Mesodermal cell (in vitro differentiated cells): ENCODE data around the gene CREB3L1. TPM values are rescaled to one million over a fixed set of nuclear protein-coding genes. Genes with fewer than 3 reads are reported as not detected.
A peak's percentile ranks its signal among the peaks of the same experiment; 100 is the strongest.

ENCODE experiments used
- H3K27ac ChIP-seq: 2 replicates; pipeline ENCODE4 v1.7.0; 2013; ENCODE audit warnings: mild to moderate bottlenecking, low read depth, low read length, moderate library complexity; ENCODE audit not compliant: severe bottlenecking
- H3K36me3 ChIP-seq: 2 replicates; pipeline ENCODE4 v1.7.1; 2013; ENCODE audit warnings: mild to moderate bottlenecking, low read length, moderate library complexity; ENCODE audit not compliant: control insufficient read depth, insufficient read depth
- H3K4me1 ChIP-seq: one replicate; pipeline ENCODE4 v1.7.1; 2013; ENCODE audit warnings: mild to moderate bottlenecking, low read length; ENCODE audit not compliant: insufficient read depth, control insufficient read depth, poor library complexity, severe bottlenecking
- H3K4me3 ChIP-seq: 2 replicates; pipeline ENCODE4 v1.7.0; 2013; ENCODE audit warnings: low read length, control low read depth, mild to moderate bottlenecking; ENCODE audit not compliant: insufficient read depth, poor library complexity, severe bottlenecking; ENCODE audit errors: extremely low read depth
- H3K9me3 ChIP-seq: 2 replicates; pipeline ENCODE4 v1.7.1; 2013; ENCODE audit warnings: mild to moderate bottlenecking, low read length, moderate library complexity; ENCODE audit not compliant: control insufficient read depth
- WGBS, 2 experiments: methylation state at CpG; one replicate each; pipeline ENCODE4 v1.1.5; 2013; ENCODE audit warnings: missing lambda C conversion rate in 2 of 2; ENCODE audit not compliant: insufficient coverage in 2 of 2; 5-methylcytosine and 5-hydroxymethylcytosine counted together
- polyA plus RNA-seq, 2 experiments: library from polyadenylated mRNA; stranded (reverse); fragments of 50-300 nt; gene quantifications; one replicate each; pipeline ENCODE4 v1.2.3, GENCODE V29; 2013

The CREB3L1 gene, protein sequence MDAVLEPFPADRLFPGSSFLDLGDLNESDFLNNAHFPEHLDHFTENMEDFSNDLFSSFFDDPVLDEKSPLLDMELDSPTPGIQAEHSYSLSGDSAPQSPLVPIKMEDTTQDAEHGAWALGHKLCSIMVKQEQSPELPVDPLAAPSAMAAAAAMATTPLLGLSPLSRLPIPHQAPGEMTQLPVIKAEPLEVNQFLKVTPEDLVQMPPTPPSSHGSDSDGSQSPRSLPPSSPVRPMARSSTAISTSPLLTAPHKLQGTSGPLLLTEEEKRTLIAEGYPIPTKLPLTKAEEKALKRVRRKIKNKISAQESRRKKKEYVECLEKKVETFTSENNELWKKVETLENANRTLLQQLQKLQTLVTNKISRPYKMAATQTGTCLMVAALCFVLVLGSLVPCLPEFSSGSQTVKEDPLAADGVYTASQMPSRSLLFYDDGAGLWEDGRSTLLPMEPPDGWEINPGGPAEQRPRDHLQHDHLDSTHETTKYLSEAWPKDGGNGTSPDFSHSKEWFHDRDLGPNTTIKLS
- polyA plus RNA-seq (2013, experiment 1 of 2): 65.3 TPM
- polyA plus RNA-seq (2013, experiment 2 of 2): 63.9 TPM

DNA sequence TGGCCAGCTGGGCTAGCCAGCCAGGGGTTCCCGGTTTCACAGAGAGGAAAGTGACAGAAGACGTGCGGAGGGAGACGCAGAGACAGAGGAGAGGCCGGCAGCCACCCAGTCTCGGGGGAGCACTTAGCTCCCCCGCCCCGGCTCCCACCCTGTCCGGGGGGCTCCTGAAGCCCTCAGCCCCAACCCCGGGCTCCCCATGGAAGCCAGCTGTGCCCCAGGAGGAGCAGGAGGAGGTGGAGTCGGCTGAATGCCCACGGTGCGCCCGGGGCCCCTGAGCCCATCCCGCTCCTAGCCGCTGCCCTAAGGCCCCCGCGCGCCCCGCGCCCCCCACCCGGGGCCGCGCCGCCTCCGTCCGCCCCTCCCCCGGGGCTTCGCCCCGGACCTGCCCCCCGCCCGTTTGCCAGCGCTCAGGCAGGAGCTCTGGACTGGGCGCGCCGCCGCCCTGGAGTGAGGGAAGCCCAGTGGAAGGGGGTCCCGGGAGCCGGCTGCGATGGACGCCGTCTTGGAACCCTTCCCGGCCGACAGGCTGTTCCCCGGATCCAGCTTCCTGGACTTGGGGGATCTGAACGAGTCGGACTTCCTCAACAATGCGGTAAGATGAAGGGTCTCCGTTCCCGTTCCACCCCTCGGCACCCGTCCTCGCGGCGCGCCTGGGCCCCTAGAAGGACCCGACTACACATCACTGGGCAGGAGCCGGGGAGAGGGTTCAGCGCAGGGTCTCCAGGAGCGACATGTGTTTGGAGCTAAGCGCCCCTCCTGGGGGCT lies at the start of gene CREB3L1:
Gene CREB3L1 (plus strand): TSS at position 41 of the 765 bp plus-strand sequence. CDS start 450 bp downstream, at position 491.
- peak within 1 kb of the TSS; percentile 86 for H3K4me3 ChIP-seq
- peaks cover 14% of the 10 kb centered on the region for H3K36me3 ChIP-seq
- H3K4me1 ChIP-seq: peaks cover 54% of the 10 kb centered on the region
- H3K27ac ChIP-seq: peak within 1 kb of the TSS; percentile 49
- H3K9me3 ChIP-seq: no peaks in the 10 kb centered on the region
- 0 to 1% methylated on average over 48 to 50 of the region's 61 CpGs for WGBS, 2 experiments

- no peak overlapping the region for H3K27ac ChIP-seq
- WGBS, 2 experiments: 100% methylated on average over 8 to 9 of the region's 13 CpGs
- H3K4me3 ChIP-seq: no peak overlapping the region
- no peaks in the 10 kb centered on the region for H3K4me1 ChIP-seq
- H3K36me3 ChIP-seq: no peaks in the 10 kb centered on the region
- H3K9me3 ChIP-seq: peaks cover 7% of the 10 kb centered on the region
Measured at GRCh38 chr11:46229230-46229629, 48.2 kb upstream of the CREB3L1 start.

DNA sequence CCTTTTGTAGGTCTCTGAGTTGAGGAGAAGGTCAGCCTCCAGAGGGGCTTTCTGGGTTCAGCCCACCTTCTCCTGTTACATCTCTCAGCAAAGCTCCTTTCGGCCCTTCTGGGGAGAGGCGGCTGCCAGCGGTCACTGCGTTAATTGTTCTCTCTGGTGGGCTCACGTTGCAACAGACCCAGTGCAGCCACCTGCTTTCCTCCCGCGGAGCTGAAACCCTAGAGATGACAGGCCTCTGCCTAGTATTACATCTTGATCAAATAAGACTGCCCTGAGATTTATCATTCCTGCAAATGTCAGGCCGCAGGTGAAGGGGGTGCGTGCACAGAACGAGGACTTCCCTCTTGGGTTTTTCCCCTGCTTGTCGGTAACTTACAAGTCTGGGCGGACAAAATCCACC lies 43.2 kb upstream of the CREB3L1 start:
- no peak overlapping the region for H3K27ac ChIP-seq

DNA sequence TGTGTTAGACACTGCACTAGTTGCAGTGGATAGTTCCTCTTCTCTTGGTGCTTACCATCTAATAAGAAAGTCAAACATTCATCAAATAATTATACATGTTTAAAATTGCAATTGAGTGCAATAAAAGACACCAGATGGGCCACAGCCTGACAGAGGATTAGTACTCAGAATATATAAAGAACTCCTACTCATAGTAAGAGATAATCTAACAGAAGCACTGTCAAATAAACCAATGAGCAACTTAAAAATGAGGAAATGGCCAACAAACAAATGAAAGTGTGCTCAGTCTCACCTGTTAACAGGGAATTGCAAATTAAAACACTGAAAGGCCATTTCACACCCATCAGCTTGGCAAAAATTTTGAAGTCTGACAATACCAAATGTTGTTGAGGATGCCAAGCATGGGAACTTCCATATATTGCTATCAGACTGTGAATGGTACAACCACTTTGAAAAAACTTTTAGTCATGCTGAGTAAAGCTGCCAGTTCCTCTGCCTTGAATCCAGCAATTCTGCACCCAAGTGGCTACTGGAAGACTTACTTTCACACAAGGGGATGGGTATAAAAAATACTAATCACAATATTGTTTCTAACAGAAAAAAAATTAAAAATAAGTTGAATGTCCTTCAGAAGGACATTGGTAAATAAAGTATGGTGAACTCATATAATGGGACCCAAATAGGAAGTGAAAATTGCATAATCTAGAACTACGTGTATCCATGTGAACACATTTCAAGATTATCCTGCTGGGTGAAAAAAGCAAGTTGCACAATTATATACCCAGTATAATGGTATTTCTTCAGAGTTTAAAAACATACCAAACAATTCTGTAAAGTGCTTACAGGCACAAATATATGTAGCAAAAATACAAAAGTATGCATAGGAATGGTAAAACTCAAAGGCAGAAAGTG lies 41.4 kb upstream of the CREB3L1 start:
- WGBS, 2 experiments: no CpG with 5 or more reads among the region's 1 CpG
- Histone ChIP-seq H3K4me3 (no peak overlapping the region), H3K9me3 (peaks cover 13% of the 10 kb centered on the region), H3K27ac (no peak overlapping the region), H3K36me3 (no peaks in the 10 kb centered on the region), H3K4me1 (peaks cover 21% of the 10 kb centered on the region)

More for the DNA sequence above, 43.2 kb upstream of the CREB3L1 start:
- Histone ChIP-seq H3K4me3 (no peak overlapping the region), H3K36me3 (no peaks in the 10 kb centered on the region), H3K9me3 (peaks cover 13% of the 10 kb centered on the region), H3K4me1 (peaks cover 5% of the 10 kb centered on the region)
- WGBS, 2 experiments: 67 to 70% methylated on average over 8 to 12 of the region's 12 CpGs

GRCh38 chr11:46236918-46237247 lies 40.6 kb upstream of the CREB3L1 start:
- Histone ChIP-seq H3K36me3 (no peaks in the 10 kb centered on the region), H3K9me3 (peaks cover 13% of the 10 kb centered on the region), H3K4me1 (peaks cover 24% of the 10 kb centered on the region), H3K27ac (peak overlapping the region; percentile 91), H3K4me3 (peak overlapping the region; percentile 52)
- 0 to 23% methylated on average over 2 to 4 of the region's 5 CpGs for WGBS, 2 experiments

DNA sequence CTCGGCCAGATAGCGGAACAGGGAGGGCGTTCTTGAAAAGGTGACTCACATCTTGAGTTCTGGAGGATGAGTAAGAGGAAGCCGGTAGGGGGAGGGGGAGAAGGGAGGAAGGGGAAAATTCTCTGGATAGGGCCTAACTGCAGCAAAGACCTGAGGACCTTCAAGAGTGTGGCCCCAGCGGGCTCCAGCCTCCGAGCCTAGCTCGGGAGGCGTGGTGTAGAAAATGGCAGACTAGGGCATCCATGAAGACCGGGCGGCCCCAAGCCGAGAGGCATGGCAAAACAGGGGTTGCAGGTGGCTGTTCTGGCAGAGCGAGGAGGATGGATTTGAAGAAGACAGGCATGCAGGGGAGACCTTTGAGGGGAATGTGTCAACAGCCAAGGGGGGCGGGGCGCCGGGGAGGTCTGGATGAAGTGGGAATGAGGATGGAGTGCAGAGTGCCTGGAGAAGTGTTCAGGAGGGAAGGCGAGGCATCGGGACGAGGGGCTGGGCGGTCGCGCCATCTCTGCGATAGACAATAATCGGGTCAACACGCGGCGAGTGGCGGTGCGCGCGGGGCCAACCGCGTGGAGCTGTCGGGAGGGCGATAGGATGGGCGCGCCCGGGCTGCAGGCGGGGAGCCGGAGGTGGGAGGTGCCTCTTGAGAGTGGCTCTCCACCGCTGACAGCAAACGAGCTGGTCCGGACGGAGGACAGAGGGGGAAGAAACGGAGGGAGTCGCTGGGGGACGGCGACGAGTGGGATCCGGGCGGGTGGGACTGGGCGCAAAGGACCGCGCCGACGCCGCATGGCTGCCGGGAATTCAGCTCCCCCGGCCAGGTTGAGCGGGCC lies 40.0 kb upstream of the CREB3L1 start:
- Histone ChIP-seq H3K4me1 (peaks cover 29% of the 10 kb centered on the region), H3K9me3 (peaks cover 13% of the 10 kb centered on the region), H3K4me3 (peak overlapping the region; percentile 52), H3K27ac (peak overlapping the region; percentile 91), H3K36me3 (no peaks in the 10 kb centered on the region)
- 1 to 2% methylated on average over 41 to 56 of the region's 59 CpGs for WGBS, 2 experiments

- H3K9me3 ChIP-seq: peaks cover 10% of the 10 kb centered on the region
- no peaks in the 10 kb centered on the region for H3K36me3 ChIP-seq
- peak overlapping the region; percentile 52 for H3K4me3 ChIP-seq
- WGBS, 2 experiments: 2% methylated on average over 61 to 70 of the region's 70 CpGs
- peaks cover 32% of the 10 kb centered on the region for H3K4me1 ChIP-seq
- H3K27ac ChIP-seq: peak overlapping the region; percentile 91
Measured at GRCh38 chr11:46238078-46238966, 39.1 kb upstream of the CREB3L1 start.

- Histone ChIP-seq H3K36me3 (no peaks in the 10 kb centered on the region), H3K27ac (peak overlapping the region; percentile 91), H3K4me1 (peaks cover 32% of the 10 kb centered on the region), H3K9me3 (peaks cover 7% of the 10 kb centered on the region), H3K4me3 (peak overlapping the region; percentile 52)
- WGBS, 2 experiments: 2 to 7% methylated on average over 33 to 40 of the region's 46 CpGs
Measured at GRCh38 chr11:46238967-46239800, 38.3 kb upstream of the CREB3L1 start.
